Loucy (cell line): Measurements from ENCODE around the gene SCRN2.

ENCODE experiments used
- H2AFZ ChIP-seq: fragments of 200-600 bp; sonication (generic); 2 replicates; pipeline ENCODE4 v1.6.0; 2016; ENCODE audit warnings: antibody characterized with exemption, mild to moderate bottlenecking, low read length, moderate library complexity
- H3F3A ChIP-seq: fragments of 200-600 bp; 2 replicates; pipeline ENCODE4 v1.6.0; 2016; ENCODE audit warnings: antibody characterized with exemption, low read depth, mild to moderate bottlenecking
- H3K27me3 ChIP-seq: fragments of 200-600 bp; sonication (generic); 2 replicates; pipeline ENCODE4 v1.6.1; 2014; ENCODE audit warnings: low read length, mild to moderate bottlenecking; ENCODE audit not compliant: insufficient read depth, poor library complexity, severe bottlenecking
- H3K36me3 ChIP-seq: fragments of 200-600 bp; sonication (generic); 2 replicates; pipeline ENCODE4 v1.6.1; 2016; ENCODE audit warnings: low read length; ENCODE audit not compliant: insufficient read depth
- H3K4me1 ChIP-seq: fragments of 200-600 bp; sonication (generic); 2 replicates; pipeline ENCODE4 v1.5.1; 2014; ENCODE audit warnings: low read length, mild to moderate bottlenecking; ENCODE audit not compliant: insufficient read depth, poor library complexity, severe bottlenecking
- H3K4me2 ChIP-seq: fragments of 200-600 bp; sonication (generic); 2 replicates; pipeline ENCODE4 v1.6.0; 2014; ENCODE audit warnings: antibody characterized with exemption, low read length, low read depth, mild to moderate bottlenecking; ENCODE audit not compliant: poor library complexity, severe bottlenecking
- H3K4me3 ChIP-seq: fragments of 200-600 bp; sonication (generic); 2 replicates; pipeline ENCODE4 v1.5.1; 2014; ENCODE audit warnings: low read length, mild to moderate bottlenecking, mixed read lengths; ENCODE audit not compliant: poor library complexity, severe bottlenecking
- H3K79me2 ChIP-seq: fragments of 200-600 bp; sonication (generic); 2 replicates; pipeline ENCODE4 v1.6.1; 2014; ENCODE audit warnings: low read length; ENCODE audit not compliant: insufficient read depth
- H3K9ac ChIP-seq: fragments of 200-600 bp; sonication (generic); 2 replicates; pipeline ENCODE4 v1.6.0; 2014; ENCODE audit warnings: mild to moderate bottlenecking, low read depth, low read length, moderate library complexity; ENCODE audit not compliant: poor library complexity, severe bottlenecking
- H3K9me2 ChIP-seq: fragments of 200-600 bp; sonication (generic); replicated peaks from 2 replicates; pipeline ENCODE4 v1.6.1; 2016; ENCODE audit warnings: low read depth, low read length, mixed read lengths
- H3K9me3 ChIP-seq: fragments of 200-600 bp; sonication (generic); 2 replicates; pipeline ENCODE4 v1.6.1; 2014; ENCODE audit warnings: mild to moderate bottlenecking, antibody characterized with exemption, low read length, low read depth; ENCODE audit not compliant: insufficient read depth
- H4K20me1 ChIP-seq: fragments of 200-600 bp; sonication (generic); 2 replicates; pipeline ENCODE4 v1.6.0; 2014; ENCODE audit warnings: antibody characterized with exemption, low read length, mild to moderate bottlenecking; ENCODE audit not compliant: insufficient read depth, poor library complexity, severe bottlenecking
- CTCF ChIP-seq: fragments of 200-600 bp; sonication (generic); conservative IDR thresholded peaks from 2 replicates; pipeline ENCODE4 v1.5.1; 2014; ENCODE audit warnings: mild to moderate bottlenecking, antibody characterized with exemption, low read length
- EZH2phosphoT487 ChIP-seq: fragments of 200-600 bp; IDR thresholded peaks from 2 replicates; pipeline ENCODE4 v1.6.1; 2018; ENCODE audit warnings: antibody characterized with exemption, mild to moderate bottlenecking, moderate library complexity, borderline replicate concordance

SCRN2 gene

GRCh38 chr17:47847341-47848197, 6.5 kb upstream of the SCRN2 start:
- H3K4me1 ChIP-seq, result peaks cover 4% of the 10 kb centered on the region
- no peaks in the 10 kb centered on the region for H3K36me3 ChIP-seq
- no peak overlapping the region for H3K4me2 ChIP-seq
- no peaks in the 10 kb centered on the region for H4K20me1 ChIP-seq
- H3K79me2 ChIP-seq, result no peaks in the 10 kb centered on the region
- no peaks in the 10 kb centered on the region for H3F3A ChIP-seq
- TF ChIP-seq EZH2phosphoT487 (no peak), CTCF (peak; percentile 29; the same call in 1 of the 2 replicates)
- H3K27me3 ChIP-seq, result peaks cover 5% of the 10 kb centered on the region
- no peaks in the 10 kb centered on the region for H3K9me2 ChIP-seq
- H3K9ac ChIP-seq, result no peak overlapping the region
- H3K4me3 ChIP-seq, result no peak overlapping the region
- no peak overlapping the region for H2AFZ ChIP-seq
- no peaks in the 10 kb centered on the region for H3K9me3 ChIP-seq

GRCh38 chr17:47846716-47847340, 5.8 kb upstream of the SCRN2 start:
- Histone ChIP-seq H3K27me3 (no peaks in the 10 kb centered on the region), H3K4me3 (no peak overlapping the region), H3K4me2 (no peak overlapping the region), H3K9ac (no peak overlapping the region), H2AFZ (no peak overlapping the region), H3K36me3 (no peaks in the 10 kb centered on the region), H3K79me2 (no peaks in the 10 kb centered on the region), H3K4me1 (peaks cover 7% of the 10 kb centered on the region), H3K9me3 (no peaks in the 10 kb centered on the region), H4K20me1 (no peaks in the 10 kb centered on the region), H3K9me2 (no peaks in the 10 kb centered on the region), H3F3A (no peaks in the 10 kb centered on the region)
- TF ChIP-seq CTCF (no peak), EZH2phosphoT487 (no peak)

- no peaks in the 10 kb centered on the region for H3K9me2 ChIP-seq
- H3K36me3 ChIP-seq, result no peaks in the 10 kb centered on the region
- H3K4me1 ChIP-seq, result peaks cover 13% of the 10 kb centered on the region
- no peaks in the 10 kb centered on the region for H3K27me3 ChIP-seq
- TF ChIP-seq EZH2phosphoT487, result no peak
- no peak for TF ChIP-seq CTCF
- H3F3A ChIP-seq, result no peaks in the 10 kb centered on the region
- H2AFZ ChIP-seq, result no peak overlapping the region
- H3K9me3 ChIP-seq, result no peaks in the 10 kb centered on the region
- H3K4me3 ChIP-seq, result no peak overlapping the region
- no peak overlapping the region for H3K4me2 ChIP-seq
- no peaks in the 10 kb centered on the region for H3K79me2 ChIP-seq
- H4K20me1 ChIP-seq, result no peaks in the 10 kb centered on the region
- no peak overlapping the region for H3K9ac ChIP-seq
Measured at GRCh38 chr17:47845716-47846075, 4.6 kb upstream of the SCRN2 start.
